ENCODE results near the gene OR52E4.

Gene OR52E4

GRCh38 chr11:5929571-5930368 lies 49.3 kb downstream of the OR52E4 start:
- no peak for FAIRE-seq

- no peak for FAIRE-seq
Measured at GRCh38 chr11:5930614-5931013, 50.2 kb downstream of the OR52E4 start.

- FAIRE-seq, result no peak
Measured at GRCh38 chr11:5931061-5931460, 50.6 kb downstream of the OR52E4 start.

- FAIRE-seq, result no peak
Measured at GRCh38 chr11:5932671-5933070, 52.2 kb downstream of the OR52E4 start.

- no peak for FAIRE-seq
Measured at GRCh38 chr11:5933116-5933515, 52.7 kb downstream of the OR52E4 start.
